ENCODE results near the gene SMIM45.

SMIM45 gene

DNA sequence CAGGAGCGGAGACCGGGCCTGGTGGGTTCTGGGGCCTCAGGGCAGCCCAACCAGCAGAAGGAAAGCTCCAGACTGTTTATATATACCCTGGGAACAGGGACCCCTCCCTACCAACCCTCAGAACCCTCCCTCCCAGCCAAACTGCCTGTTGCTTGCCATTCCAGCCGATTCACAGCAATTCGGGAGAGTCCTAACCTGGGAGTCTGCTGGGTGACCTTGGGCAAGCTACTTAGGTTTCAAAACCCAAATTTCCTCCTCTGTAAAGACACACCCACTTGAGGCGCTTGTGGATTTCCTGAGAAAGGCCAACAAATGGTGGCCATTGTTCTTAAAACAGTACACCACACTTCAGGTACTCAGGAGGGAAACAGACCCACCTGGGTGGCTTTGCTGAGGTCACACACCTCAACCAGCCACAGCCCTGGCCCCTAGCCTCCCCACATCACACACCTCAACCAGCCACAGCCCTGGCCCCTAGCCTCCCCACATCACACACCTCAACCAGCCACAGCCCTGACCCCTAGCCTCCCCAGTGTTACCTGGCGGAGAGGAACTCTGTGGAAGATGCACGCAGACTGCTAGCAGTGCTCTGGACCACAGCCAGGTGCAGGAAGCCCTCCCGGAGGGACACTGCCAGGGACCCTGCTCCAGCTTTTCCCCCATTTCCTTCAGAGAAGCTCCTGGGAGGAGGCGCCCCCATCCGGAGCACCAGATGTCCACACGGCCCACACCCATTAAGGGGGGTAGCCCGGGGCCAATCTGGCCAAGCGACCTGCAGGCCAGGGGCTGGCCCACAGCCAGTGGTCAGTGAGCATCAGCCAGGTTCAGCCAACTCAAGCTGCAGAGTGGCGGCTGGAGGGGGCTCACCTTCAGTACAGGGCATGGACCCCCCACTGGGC, 43.3 kb upstream of the SMIM45 start:
- no peak overlapping the region for H3K4me3 ChIP-seq (ENCODE audit: low read length)
- TF ChIP-seq, protein P1, sequence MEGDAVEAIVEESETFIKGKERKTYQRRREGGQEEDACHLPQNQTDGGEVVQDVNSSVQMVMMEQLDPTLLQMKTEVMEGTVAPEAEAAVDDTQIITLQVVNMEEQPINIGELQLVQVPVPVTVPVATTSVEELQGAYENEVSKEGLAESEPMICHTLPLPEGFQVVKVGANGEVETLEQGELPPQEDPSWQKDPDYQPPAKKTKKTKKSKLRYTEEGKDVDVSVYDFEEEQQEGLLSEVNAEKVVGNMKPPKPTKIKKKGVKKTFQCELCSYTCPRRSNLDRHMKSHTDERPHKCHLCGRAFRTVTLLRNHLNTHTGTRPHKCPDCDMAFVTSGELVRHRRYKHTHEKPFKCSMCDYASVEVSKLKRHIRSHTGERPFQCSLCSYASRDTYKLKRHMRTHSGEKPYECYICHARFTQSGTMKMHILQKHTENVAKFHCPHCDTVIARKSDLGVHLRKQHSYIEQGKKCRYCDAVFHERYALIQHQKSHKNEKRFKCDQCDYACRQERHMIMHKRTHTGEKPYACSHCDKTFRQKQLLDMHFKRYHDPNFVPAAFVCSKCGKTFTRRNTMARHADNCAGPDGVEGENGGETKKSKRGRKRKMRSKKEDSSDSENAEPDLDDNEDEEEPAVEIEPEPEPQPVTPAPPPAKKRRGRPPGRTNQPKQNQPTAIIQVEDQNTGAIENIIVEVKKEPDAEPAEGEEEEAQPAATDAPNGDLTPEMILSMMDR (conservative IDR thresholded peaks at IDR 0.05; ENCODE audit: low read length) = no peak
- DNase-seq (ENCODE audit: low read depth) = no peak

- H3K4me3 ChIP-seq (ENCODE audit: low read length) = no peak overlapping the region
- TF ChIP-seq, protein P1 (conservative IDR thresholded peaks at IDR 0.05; ENCODE audit: low read length) = no peak
- DNase-seq (ENCODE audit: low read depth) = no peak
Measured at GRCh38 chr22:41909310-41910049, 42.5 kb upstream of the SMIM45 start.

DNA sequence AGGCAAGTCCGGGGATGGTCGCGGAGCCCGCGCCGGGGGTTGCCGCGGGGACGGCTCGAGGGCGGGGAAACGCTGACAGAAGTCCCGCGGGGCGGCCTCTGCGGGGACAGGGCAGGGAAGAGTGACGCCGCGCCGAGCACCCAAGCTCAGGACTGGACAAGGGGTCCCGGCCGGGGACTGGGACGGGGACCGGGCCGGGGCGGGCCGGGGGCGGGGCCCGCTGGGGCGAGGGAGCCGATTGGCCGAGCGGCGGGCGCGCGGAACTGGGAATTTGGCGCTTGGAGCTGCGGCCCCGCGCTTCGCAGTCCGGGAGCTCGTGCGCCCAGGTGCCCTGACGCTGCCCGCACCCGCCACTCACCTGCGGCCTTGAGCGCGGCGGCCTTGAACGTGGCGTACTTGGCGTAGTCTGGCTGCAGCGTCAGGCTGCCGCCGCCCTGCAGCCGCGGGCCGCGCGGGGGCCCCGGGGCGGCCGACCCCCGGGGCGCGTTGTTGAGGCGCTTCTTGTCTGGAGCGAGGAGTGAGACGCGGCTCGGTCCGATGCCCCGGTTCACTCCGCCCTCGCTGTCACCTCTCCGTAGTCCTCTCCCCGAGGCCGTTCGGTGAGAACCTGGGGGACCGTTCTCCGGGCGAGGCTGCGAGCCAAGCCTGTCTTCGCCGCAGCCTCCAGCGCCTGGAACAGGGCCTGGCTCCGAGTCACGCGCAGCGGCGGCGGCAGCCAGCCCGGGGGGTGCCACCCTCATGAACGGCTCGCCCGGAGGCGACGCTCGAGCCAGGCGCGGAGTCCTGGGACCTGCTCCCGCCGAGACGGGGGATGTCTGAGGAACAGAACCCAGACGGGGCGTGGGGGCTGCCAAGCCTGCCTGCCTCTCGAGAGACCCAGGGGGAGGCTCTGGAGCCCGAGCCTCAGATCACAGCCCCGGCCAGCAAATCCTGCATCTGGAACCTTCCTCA, 41.6 kb upstream of the SMIM45 start:
- H3K4me3 ChIP-seq (ENCODE audit: low read length) = peak overlapping the region; percentile 22
- peak; percentile 8 for DNase-seq (ENCODE audit: low read depth)
- TF ChIP-seq, protein P1 (conservative IDR thresholded peaks at IDR 0.05; ENCODE audit: low read length) = no peak

DNA sequence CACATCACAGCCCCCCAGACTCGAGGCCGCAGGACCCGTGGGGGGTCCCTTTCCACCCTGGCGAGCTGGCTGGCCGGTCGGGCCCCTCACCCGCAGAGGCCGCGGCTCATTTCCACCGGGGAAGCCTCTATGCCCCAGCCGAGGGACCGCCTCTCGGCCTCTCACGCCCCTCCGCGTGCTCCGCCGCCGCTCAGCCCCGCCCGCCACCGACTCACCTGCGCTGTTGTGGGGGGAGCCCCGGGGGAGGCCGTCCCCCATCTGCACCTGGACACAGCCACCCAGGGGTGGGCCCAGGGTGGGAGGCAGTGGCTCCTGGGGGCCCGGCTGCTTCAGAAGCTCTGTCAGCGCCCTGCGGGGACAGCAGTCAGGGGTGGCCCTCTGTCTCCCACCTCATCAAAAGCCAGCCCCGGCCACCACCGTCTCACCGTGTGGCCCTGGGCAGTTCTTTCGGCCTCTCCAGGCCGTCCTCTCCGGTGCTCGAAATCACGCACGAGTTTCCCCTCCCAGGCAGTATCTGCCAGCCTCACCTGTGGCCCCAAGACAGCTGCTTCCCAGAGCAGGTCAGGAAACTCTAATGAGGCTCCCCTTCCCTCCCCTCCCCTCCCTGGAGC, 40.8 kb upstream of the SMIM45 start:
- no peak for DNase-seq (ENCODE audit: low read depth)
- no peak overlapping the region for H3K4me3 ChIP-seq (ENCODE audit: low read length)
- TF ChIP-seq, protein P1 (conservative IDR thresholded peaks at IDR 0.05; ENCODE audit: low read length) = no peak

- no peak overlapping the region for H3K4me3 ChIP-seq (ENCODE audit: low read length)
- no peak for DNase-seq (ENCODE audit: low read depth)
- TF ChIP-seq, protein P1 (conservative IDR thresholded peaks at IDR 0.05; ENCODE audit: low read length) = no peak
Measured at GRCh38 chr22:41912338-41913039, 39.5 kb upstream of the SMIM45 start.
